Measurements from ENCODE around the gene SIGLECL1.

The SIGLECL1 gene

DNA sequence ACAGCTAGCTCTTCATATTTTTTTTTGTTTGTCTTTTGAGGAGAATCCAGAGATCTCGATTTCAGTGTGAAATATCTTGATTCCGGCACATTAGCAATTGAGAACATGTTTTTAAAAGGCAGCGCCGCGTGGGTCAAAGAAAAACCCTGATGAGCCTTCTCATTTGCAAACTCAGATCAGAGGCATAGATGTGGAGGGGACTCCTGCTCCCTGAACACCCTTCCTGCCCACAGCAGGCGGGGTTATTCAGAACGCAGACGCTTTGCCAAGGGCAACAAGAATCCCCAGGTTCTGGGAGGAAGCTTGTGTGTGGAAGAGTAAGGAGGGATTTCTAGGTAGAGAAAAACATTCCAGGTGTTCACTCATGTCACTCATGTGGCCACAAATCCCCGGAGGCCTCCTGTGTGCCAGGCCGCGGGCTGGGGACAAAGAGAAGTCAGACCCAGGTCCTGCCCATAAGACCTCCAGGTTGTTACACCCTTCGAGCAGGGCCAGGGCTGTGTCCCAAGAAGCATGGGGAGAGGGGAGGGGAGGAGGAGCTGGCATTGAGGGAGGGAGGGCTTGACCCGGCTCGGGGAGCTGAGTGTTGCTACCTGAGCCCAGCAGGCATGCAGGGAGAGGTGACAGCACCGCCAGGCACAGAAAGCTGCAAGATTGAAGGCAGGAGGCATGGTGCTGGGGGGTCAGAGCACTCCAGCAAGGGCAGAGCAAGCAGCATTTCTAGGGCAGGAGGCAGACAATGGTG lies 44.7 kb downstream of the SIGLECL1 start:
- DNase-seq (ENCODE audit: low read depth in 2 of 2, low spot score in 1 of 2) = no peak

GRCh38 chr19:51296336-51297093 lies 45.6 kb downstream of the SIGLECL1 start:
- DNase-seq (ENCODE audit: low read depth in 2 of 2, low spot score in 1 of 2) = no peak

DNA sequence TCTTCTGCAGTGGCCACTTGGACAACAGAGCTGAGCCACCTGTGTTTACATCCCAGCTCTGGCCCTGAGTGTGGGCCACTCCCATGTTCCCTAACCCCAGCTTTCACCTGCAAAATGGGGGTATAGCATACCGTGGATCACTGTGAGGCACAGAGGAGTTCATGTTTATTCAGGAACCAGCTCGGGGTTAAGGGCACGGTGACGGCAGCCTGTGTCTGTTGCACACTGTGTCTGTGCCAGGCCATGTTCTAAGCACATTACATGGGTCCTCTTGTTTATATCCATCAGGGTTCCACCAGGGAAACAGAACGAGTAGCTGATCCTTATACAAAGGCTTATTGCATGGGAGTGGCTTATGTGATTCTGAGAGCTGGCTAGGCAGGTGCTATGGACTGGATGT lies 46.5 kb downstream of the SIGLECL1 start:
- DNase-seq (ENCODE audit: low read depth in 2 of 2, low spot score in 1 of 2) = no peak

- DNase-seq (ENCODE audit: low read depth in 2 of 2, low spot score in 1 of 2) = no peak
Measured at GRCh38 chr19:51301266-51301665, 50.4 kb downstream of the SIGLECL1 start.

DNA sequence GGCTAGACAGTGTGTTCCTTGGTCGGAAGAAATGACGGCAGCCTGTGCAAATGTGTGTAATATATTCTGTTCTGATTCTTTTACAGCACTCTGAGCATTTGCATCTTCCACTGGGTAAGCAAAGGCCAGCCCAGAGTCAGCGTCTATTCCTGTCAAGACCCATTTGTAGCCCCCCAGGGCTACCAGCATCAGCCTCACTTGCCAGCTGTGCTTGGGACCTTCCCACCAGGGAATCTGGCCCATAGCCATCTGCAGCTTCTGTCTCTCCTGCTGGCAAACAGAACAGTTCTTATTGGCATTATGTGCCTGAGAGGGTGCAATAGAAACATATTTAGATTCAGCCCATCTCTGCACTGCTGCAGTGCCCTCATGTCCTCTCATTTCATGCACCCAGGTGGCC lies 54.6 kb downstream of the SIGLECL1 start:
- no peak for DNase-seq (ENCODE audit: low read depth in 2 of 2, low spot score in 1 of 2)

- DNase-seq (ENCODE audit: low read depth in 2 of 2, low spot score in 1 of 2) = no peak
Measured at GRCh38 chr19:51311351-51312257, 60.7 kb downstream of the SIGLECL1 start, which contains the start of gene IGLON5. Gene IGLON5 (plus strand): TSS chr19:51311644. CDS start chr19:51311848, 204 bp downstream.

DNA sequence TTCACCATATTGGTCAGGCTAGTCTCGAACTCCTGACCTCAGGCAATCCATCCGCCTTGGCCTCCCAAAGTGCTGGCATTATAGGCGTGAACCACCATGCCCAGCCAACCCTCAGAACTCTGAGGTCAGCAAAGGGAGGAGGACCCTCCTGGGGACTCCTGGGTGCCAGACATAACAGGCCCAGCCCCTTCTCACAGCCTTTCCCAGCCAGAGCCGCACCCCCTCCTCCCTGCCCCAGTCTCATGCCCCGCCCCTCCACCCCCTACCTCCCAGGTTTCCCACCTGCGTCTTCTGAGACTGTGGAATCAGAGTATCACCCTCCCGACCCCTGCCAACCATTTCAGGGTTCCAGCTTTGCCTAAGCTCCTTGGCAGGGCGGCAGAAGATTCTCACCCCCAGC lies 65.8 kb downstream of the SIGLECL1 start:
- no peak for DNase-seq (ENCODE audit: low read depth in 2 of 2, low spot score in 1 of 2)

- DNase-seq (ENCODE audit: low read depth in 2 of 2, low spot score in 1 of 2) = no peak
Measured at GRCh38 chr19:51317376-51317775, 66.5 kb downstream of the SIGLECL1 start.

GRCh38 chr19:51317968-51318367 lies 67.1 kb downstream of the SIGLECL1 start:
- no peak for DNase-seq (ENCODE audit: low read depth in 2 of 2, low spot score in 1 of 2)
